C4-2B (cell line): ENCODE measurements around the gene PLD5.
"Not testable (repeated sequence)": the region's sequence is repeated elsewhere in the genome, so short reads cannot be mapped to it uniquely, and the experiment has no call there.

ENCODE experiments used
- H3K27ac ChIP-seq: fragments of 450-650 bp; 2 replicates; pipeline ENCODE4 v1.5.1; 2017
- CTCF ChIP-seq: fragments of 450-650 bp; conservative IDR thresholded peaks from 2 replicates; pipeline ENCODE4 v1.5.1; 2017; ENCODE audit warnings: mild to moderate bottlenecking
- ZFX ChIP-seq: fragments of 450-650 bp; IDR thresholded peaks from 2 replicates; pipeline ENCODE4 v1.6.1; 2017

The PLD5 gene

GRCh38 chr1:242120432-242120831, 404.1 kb downstream of the PLD5 start:
- H3K27ac ChIP-seq = no peak overlapping the region
- TF ChIP-seq ZFX (no peak), CTCF (no peak)

- TF ChIP-seq ZFX (no peak), CTCF (no peak)
- no peak overlapping the region for H3K27ac ChIP-seq
Observed at GRCh38 chr1:242100921-242101320, 423.6 kb downstream of the PLD5 start.

DNA sequence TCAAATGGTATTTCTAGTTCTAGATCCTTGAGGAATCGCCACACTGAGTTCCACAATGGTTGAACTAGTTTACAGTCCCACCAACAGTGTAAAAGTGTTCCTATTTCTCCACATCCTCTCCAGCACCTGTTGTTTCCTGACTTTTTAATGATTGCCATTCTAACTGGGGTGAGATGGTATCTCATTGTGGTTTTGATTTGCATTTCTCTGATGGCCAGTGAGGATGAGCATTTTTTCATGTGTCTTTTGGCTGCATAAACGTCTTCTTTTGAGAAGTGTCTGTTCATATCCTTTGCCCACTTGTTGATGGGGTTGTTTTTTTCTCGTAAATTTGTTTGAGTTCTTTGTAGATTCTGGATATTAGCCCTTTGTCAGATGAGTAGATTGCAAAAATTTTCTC, 427.2 kb downstream of the PLD5 start:
- H3K27ac ChIP-seq = not testable (repeated sequence)

DNA sequence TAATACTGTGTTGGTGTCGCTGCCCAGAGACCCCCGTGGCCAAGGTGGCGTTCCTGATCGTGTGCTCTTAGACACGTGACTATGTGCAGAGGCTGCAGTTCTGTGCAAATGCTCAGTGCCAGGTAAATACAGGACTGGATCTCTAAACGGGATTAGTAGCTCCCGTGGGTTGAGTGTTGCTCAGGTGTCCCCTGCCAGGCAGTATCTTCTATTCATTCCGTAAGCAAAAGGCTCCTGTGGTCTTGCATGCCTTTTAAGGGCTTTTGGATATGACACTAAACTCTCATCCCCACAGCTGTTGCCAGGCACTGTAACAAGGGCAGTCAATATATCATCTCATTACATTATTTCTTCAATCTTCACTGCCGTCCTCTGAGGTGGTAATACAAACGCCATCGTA, 431.4 kb downstream of the PLD5 start:
- TF ChIP-seq ZFX = no peak
- TF ChIP-seq CTCF = no peak
- no peak overlapping the region for H3K27ac ChIP-seq

DNA sequence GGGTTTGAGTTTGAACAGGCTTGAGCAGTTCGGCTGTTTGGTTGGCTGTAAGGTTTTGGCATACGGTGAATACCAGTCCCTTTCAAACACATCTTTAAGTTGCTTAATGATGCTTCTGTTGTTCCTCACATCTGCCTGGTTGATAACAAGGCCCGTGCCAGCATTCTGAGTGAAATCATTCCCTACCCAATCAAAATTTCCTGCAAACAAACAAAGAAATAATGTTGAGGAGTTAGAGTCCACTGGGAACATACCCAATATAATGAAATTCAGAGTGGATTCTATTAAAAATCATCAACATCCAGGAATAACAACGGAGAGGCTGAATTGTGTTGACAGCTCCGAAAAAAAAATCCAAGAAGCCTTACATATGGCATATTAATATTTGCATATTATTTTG, 434.6 kb downstream of the PLD5 start:
- TF ChIP-seq ZFX (no peak), CTCF (no peak)
- H3K27ac ChIP-seq = no peak overlapping the region

DNA sequence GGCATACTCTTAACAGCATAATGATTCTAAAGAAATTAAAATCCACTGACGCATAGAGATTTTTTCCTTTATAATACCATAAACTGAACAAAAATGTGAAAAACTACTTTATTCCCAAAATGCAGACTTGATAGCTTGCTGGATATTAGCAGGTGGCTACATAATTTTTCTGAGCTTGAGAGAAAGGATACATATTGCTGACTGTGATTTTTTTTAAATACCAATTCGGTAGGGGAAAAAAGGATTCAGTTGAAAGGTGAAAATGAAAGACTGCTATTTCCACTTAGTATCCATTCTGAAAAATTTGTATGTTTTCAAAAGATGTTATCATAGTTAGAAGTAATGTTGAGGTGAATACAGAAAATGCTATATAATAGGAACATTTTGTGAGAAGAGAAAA, 435.6 kb downstream of the PLD5 start:
- no peak overlapping the region for H3K27ac ChIP-seq
- TF ChIP-seq CTCF = no peak
- no peak for TF ChIP-seq ZFX

- no peak overlapping the region for H3K27ac ChIP-seq
Observed at GRCh38 chr1:242086706-242087105, 437.8 kb downstream of the PLD5 start.

More at GRCh38 chr1:242086706-242087105, 437.8 kb downstream of the PLD5 start:
- no peak for TF ChIP-seq CTCF
- no peak for TF ChIP-seq ZFX
